ENCODE results near the gene FSD1L.

The FSD1L gene

DNA sequence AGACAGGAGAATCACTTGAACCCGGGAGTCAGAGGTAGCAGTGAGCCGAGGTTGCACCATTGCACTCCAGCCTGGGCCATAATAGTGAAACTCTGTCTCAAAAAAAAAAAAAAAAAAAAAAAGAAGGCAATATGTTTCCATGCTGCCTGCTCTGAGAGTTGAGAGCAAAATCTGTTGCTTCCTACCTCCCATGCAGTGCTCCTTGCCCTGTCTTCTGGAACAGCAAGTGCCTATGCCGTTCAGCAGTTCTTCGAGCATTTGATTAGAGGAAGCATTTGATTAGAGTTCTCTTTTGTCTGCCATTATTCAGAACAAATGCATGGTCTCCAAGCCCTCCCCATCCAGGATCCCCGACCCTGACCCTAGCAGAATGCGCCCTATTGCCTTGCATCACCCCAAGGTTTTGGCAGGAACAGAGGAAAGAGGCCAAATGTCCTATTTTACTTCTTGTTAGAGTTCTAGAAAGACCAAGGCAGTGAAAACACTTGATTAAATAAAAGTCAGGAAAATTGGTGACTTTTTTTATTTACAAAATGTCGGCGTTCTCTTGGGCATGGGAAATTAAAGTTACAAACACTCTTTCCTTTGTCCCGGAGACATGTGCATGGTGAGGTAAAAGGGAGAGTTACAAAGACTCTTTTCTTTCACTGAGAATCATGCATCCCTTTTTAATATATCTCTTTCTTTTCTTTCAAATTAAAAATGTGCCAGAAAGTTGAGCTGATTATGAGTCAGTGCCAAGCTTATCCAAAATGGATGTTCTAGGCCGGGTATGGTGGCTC is 27.8 kb upstream of the FSD1L start:
- peaks cover 8% of the 10 kb centered on the region for H3K4me1 ChIP-seq (ENCODE audit: insufficient read depth, low read length)
- no peaks in the 10 kb centered on the region for H3K27me3 ChIP-seq (ENCODE audit: insufficient read depth, low read length)
- no peak overlapping the region for H3K4me3 ChIP-seq (ENCODE audit: low read length)
- H2AFZ ChIP-seq (ENCODE audit: low read depth, low read length), result no peak overlapping the region
- H3K9me3 ChIP-seq (ENCODE audit: low read length), result no peaks in the 10 kb centered on the region
- no peaks in the 10 kb centered on the region for H3K36me3 ChIP-seq (ENCODE audit: insufficient read depth, low read length)

DNA sequence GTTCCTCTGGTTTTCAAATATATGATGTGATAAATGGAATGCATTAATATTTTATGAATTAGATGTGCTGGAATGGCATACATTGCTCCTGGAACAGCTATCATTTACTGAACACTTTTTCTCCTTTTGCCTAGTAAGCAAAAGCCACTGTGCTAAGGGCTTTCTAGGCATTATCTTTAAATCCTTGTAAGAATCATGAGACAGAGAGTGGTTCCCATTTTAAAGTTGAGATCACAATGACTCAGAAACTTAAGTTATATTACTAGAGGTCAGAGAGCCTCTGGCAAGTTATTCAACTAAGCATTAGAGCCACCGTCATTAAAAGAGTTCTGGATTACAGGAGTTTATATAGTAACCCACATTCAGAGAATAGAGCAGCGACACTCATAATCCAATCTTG is 26.7 kb upstream of the FSD1L start:
- H3K27me3 ChIP-seq (ENCODE audit: insufficient read depth, low read length), result no peaks in the 10 kb centered on the region
- no peaks in the 10 kb centered on the region for H3K36me3 ChIP-seq (ENCODE audit: insufficient read depth, low read length)
- H3K4me3 ChIP-seq (ENCODE audit: low read length), result no peak overlapping the region
- no peaks in the 10 kb centered on the region for H3K9me3 ChIP-seq (ENCODE audit: low read length)
- no peak overlapping the region for H2AFZ ChIP-seq (ENCODE audit: low read depth, low read length)
- H3K4me1 ChIP-seq (ENCODE audit: insufficient read depth, low read length), result peaks cover 4% of the 10 kb centered on the region

DNA sequence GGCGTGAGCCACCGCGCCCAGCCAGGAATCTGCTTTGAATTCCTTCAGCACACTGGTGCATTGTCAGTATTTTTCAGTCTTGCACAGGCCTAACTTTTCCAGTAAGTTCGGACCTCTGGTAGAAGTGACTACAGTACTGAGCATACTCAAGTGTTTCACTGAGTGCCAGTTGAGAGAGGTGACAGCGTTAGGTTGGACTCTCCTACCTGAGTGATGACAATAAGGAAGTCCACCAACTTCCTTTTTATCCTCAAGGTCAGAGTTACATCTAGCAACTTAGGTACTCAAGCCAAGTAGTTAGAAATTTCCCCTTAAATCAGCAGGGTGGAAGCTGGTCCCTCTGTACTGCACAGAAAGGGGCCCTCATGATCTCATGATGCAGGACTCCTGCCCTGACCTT is 26.0 kb upstream of the FSD1L start:
- Histone ChIP-seq H3K36me3 (ENCODE audit: insufficient read depth, low read length) (no peaks in the 10 kb centered on the region), H3K4me3 (ENCODE audit: low read length) (no peak overlapping the region), H3K9me3 (ENCODE audit: low read length) (no peaks in the 10 kb centered on the region), H3K4me1 (ENCODE audit: insufficient read depth, low read length) (peaks cover 4% of the 10 kb centered on the region), H3K27me3 (ENCODE audit: insufficient read depth, low read length) (no peaks in the 10 kb centered on the region), H2AFZ (ENCODE audit: low read depth, low read length) (no peak overlapping the region)

DNA sequence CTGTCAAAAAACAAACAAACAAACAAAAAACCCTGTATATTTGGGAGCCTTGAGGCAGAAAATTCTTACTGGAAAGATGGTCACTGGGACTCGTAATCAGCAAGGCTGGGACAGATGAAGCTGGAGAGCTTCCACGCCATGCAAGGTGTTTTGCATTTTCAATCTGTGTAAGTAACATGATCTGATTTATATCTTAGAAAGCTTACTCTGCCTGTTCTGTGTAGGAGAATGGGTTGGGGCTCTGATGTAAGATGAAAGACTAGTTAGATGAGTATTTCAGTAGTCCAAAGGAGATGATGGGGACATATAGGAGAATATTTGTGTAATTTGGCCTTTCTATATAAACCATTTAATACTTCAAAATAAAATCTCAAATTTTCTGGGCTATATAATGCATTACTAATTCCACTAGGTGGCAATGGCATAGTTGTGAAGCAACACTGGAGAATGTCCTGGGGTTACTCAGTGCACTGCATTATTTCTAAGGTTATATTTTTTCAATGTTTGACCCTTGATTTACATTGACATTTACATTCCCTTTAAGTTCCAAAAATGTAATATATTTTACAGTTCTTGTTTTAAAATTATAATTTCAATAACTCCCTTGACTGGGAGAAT is 21.9 kb upstream of the FSD1L start:
- H3K4me1 ChIP-seq (ENCODE audit: insufficient read depth, low read length), result no peaks in the 10 kb centered on the region
- H3K4me3 ChIP-seq (ENCODE audit: low read length), result no peak overlapping the region
- H2AFZ ChIP-seq (ENCODE audit: low read depth, low read length), result no peak overlapping the region
- no peaks in the 10 kb centered on the region for H3K36me3 ChIP-seq (ENCODE audit: insufficient read depth, low read length)
- no peaks in the 10 kb centered on the region for H3K9me3 ChIP-seq (ENCODE audit: low read length)
- H3K27me3 ChIP-seq (ENCODE audit: insufficient read depth, low read length), result no peaks in the 10 kb centered on the region

DNA sequence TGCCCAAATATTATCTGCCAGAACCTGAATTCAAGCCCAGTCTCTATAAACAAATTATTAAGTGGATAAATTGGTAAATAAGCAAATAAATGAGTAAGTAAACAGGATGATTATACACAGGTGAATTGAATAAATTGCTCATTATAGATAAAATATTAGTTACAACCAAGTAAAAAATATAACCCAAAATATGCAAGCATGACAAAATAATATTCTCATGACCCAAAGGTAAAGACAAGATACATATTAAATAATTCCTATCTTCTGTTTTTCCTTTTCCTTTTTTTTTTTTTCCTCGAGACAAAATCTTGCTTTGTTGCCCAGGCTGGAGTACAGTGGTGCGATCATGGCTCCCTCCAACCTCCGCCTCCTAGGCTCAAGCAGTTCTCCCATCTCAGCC is 21.2 kb upstream of the FSD1L start:
- no peaks in the 10 kb centered on the region for H3K9me3 ChIP-seq (ENCODE audit: low read length)
- no peak overlapping the region for H3K4me3 ChIP-seq (ENCODE audit: low read length)
- H3K4me1 ChIP-seq (ENCODE audit: insufficient read depth, low read length), result no peaks in the 10 kb centered on the region
- H3K27me3 ChIP-seq (ENCODE audit: insufficient read depth, low read length), result no peaks in the 10 kb centered on the region
- H3K36me3 ChIP-seq (ENCODE audit: insufficient read depth, low read length), result no peaks in the 10 kb centered on the region
- no peak overlapping the region for H2AFZ ChIP-seq (ENCODE audit: low read depth, low read length)

DNA sequence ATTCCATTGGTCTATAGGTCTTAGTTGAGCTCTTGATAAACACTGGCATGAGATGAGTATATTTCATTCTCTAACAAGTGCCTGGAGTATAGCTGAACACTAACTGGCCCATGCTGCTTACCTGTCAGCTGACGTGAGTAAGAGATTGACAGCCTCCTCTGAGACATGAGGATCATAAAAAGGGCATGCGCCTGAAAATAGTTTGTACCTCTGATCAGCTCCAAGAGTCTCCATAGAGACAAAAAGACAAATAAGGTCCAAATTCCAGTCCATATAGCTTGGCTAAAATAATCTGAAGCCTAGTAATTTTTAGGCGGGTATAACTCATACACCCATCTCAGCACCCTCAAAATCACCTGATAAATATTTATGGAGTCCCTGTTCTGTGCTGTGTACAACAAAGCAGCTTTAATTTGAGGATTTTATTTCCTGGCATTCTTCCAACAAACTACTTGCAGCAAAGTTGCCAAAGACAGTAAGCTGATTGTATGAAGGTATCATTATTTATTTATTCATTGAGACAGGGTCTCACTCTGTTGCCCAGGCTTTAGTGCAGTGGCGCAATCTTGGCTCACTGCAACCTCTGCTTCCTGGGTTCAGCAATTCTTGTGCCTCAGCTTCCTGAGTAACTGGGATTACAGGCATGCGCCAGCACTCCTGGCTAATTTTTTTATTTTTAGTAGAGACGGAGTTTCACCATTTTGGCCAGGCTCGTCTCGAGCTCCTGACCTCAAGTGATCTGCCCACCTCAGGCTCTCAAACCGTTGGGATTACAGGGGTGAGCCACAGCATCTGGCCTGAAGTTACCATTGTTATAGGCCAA is 16.2 kb upstream of the FSD1L start:
- H3K4me1 ChIP-seq (ENCODE audit: insufficient read depth, low read length), result no peaks in the 10 kb centered on the region
- H3K9me3 ChIP-seq (ENCODE audit: low read length), result no peaks in the 10 kb centered on the region
- no peaks in the 10 kb centered on the region for H3K27me3 ChIP-seq (ENCODE audit: insufficient read depth, low read length)
- H3K36me3 ChIP-seq (ENCODE audit: insufficient read depth, low read length), result no peaks in the 10 kb centered on the region
- no peak overlapping the region for H2AFZ ChIP-seq (ENCODE audit: low read depth, low read length)
- H3K4me3 ChIP-seq (ENCODE audit: low read length), result no peak overlapping the region

DNA sequence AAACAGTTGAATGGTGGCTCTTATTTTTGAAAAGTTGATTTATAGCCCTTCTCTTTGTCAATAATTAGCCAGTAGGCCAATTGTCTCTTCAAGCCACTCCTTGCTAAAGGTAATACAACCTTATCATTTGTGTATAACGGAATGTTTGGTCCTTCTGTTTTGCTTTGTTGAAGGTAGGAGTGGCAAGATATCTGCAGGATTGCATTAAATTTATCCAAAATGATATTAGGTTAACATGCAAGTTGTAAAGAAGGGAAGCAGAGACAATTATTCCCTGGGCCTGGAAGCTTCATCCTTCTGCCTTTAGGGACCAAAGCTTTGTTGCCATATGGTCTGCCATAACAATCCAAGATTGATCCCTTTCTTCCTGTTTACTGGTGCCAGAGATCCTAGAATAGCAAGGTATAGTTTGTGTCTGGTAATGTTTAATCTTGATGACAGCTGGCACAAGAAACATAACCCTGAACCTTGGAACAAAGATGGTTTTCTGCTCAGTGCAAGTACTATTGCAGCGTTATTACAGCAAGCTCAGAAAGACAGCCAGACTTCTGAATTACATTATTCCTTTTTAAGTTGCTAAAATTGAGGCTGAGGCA is 15.5 kb upstream of the FSD1L start:
- Histone ChIP-seq H3K4me1 (ENCODE audit: insufficient read depth, low read length) (no peaks in the 10 kb centered on the region), H2AFZ (ENCODE audit: low read depth, low read length) (no peak overlapping the region), H3K9me3 (ENCODE audit: low read length) (no peaks in the 10 kb centered on the region), H3K27me3 (ENCODE audit: insufficient read depth, low read length) (no peaks in the 10 kb centered on the region), H3K4me3 (ENCODE audit: low read length) (no peak overlapping the region), H3K36me3 (ENCODE audit: insufficient read depth, low read length) (no peaks in the 10 kb centered on the region)

GRCh38 chr9:105435453-105435852 is 12.4 kb upstream of the FSD1L start:
- Histone ChIP-seq H3K4me3 (ENCODE audit: low read length) (no peak overlapping the region), H2AFZ (ENCODE audit: low read depth, low read length) (no peak overlapping the region), H3K36me3 (ENCODE audit: insufficient read depth, low read length) (no peaks in the 10 kb centered on the region), H3K4me1 (ENCODE audit: insufficient read depth, low read length) (no peaks in the 10 kb centered on the region), H3K27me3 (ENCODE audit: insufficient read depth, low read length) (no peaks in the 10 kb centered on the region), H3K9me3 (ENCODE audit: low read length) (no peaks in the 10 kb centered on the region)

DNA sequence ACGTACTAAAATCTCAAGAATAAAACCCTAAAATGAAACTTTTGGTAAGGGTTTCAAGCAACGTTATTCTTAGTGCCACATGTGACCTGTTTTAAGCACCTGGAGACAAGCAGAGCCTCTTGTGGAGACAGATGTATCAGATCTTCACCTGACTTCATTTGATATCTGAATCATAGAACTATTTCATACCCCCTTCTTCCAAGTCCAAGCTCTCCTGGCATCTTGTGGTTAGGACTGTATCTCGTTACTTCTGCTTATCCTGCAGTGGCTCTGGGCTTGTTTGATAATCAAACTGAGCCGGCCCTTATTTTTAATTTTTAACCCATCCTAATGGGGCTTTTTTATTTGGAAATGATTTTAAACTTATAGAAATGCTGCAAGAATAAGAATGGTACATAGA is 11.1 kb upstream of the FSD1L start:
- Histone ChIP-seq H3K4me3 (ENCODE audit: low read length) (no peak overlapping the region), H3K4me1 (ENCODE audit: insufficient read depth, low read length) (no peaks in the 10 kb centered on the region), H3K9me3 (ENCODE audit: low read length) (no peaks in the 10 kb centered on the region), H3K36me3 (ENCODE audit: insufficient read depth, low read length) (no peaks in the 10 kb centered on the region), H2AFZ (ENCODE audit: low read depth, low read length) (no peak overlapping the region), H3K27me3 (ENCODE audit: insufficient read depth, low read length) (no peaks in the 10 kb centered on the region)

DNA sequence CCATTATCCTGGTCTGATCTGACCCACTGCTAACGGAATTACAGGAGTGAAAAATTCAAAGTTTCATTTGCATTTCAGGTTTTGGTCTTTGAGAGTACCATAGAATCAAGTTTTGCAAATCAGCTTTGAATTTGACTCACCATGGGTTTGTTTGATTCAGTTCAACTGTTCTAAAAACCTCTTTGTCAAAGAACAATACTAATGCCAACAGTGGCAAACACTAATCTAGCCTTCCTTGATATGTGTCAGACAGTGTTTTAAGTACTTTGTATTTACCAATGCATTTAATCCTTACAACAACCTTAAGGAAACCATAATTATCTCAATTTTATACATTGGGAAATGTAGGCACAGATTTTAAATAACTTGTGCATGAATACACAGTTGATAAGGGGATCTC is 10.1 kb upstream of the FSD1L start:
- no peaks in the 10 kb centered on the region for H3K9me3 ChIP-seq (ENCODE audit: low read length)
- no peaks in the 10 kb centered on the region for H3K4me1 ChIP-seq (ENCODE audit: insufficient read depth, low read length)
- no peak overlapping the region for H3K4me3 ChIP-seq (ENCODE audit: low read length)

GRCh38 chr9:105438141-105438806 is 9.6 kb upstream of the FSD1L start:
- Histone ChIP-seq H3K9me3 (ENCODE audit: low read length) (no peaks in the 10 kb centered on the region), H3K36me3 (ENCODE audit: insufficient read depth, low read length) (no peaks in the 10 kb centered on the region), H3K4me1 (ENCODE audit: insufficient read depth, low read length) (no peaks in the 10 kb centered on the region), H3K4me3 (ENCODE audit: low read length) (no peak overlapping the region), H3K27me3 (ENCODE audit: insufficient read depth, low read length) (no peaks in the 10 kb centered on the region), H2AFZ (ENCODE audit: low read depth, low read length) (no peak overlapping the region)

More for the DNA sequence above, 10.1 kb upstream of the FSD1L start:
- Histone ChIP-seq H2AFZ (ENCODE audit: low read depth, low read length) (no peak overlapping the region), H3K36me3 (ENCODE audit: insufficient read depth, low read length) (no peaks in the 10 kb centered on the region), H3K27me3 (ENCODE audit: insufficient read depth, low read length) (no peaks in the 10 kb centered on the region)

- Histone ChIP-seq H3K27me3 (ENCODE audit: insufficient read depth, low read length) (no peaks in the 10 kb centered on the region), H2AFZ (ENCODE audit: low read depth, low read length) (no peak overlapping the region), H3K4me1 (ENCODE audit: insufficient read depth, low read length) (no peaks in the 10 kb centered on the region), H3K9me3 (ENCODE audit: low read length) (no peaks in the 10 kb centered on the region), H3K36me3 (ENCODE audit: insufficient read depth, low read length) (no peaks in the 10 kb centered on the region), H3K4me3 (ENCODE audit: low read length) (no peak overlapping the region)
Observed at GRCh38 chr9:105439428-105439827, 8.4 kb upstream of the FSD1L start.
